MM.1S (cell line): ENCODE data around the gene PODNL1.

ENCODE experiments used
- CTCF ChIP-seq: fragments of 300-600 bp; sonication (generic); IDR thresholded peaks from 2 replicates; pipeline ENCODE4 v1.5.1; 2016; ENCODE audit warnings: antibody characterized with exemption, low read length, mixed read lengths
- EZH2 ChIP-seq: fragments of 300-600 bp; sonication (generic); optimal IDR thresholded peaks from 2 replicates; pipeline ENCODE3; 2017; ENCODE audit warnings: low read depth, mild to moderate bottlenecking, antibody characterized with exemption, low read length, mixed read lengths

DNA sequence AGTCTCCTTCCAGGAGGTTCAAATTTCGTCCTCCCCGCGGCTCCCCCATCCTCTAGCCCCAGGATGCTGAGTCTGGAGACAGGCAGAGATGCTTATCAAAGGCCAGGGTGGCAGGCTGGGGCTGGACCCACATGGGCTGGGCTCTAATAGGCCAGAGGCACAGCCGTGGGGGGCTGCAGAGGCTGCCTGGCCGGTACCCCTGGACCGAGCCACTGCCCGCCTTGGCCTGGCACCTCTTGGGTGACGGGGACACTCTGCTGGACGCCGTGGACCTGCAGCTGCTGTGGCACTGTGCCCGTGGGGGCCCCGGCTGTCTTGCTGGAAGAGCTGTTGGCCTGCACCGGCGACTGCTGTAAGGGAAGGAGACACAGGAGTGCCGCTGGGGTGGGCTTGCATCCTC, 42.1 kb upstream of the PODNL1 start:
- no peak for TF ChIP-seq CTCF
- TF ChIP-seq EZH2, result no peak
